Fibroblast of mammary gland (primary cell): ENCODE data around the gene BRAP.
"Not testable (repeated sequence)": the region's sequence is repeated elsewhere in the genome, so short reads cannot be mapped to it uniquely, and the experiment has no call there.

ENCODE experiments used
- DNase-seq: peaks from one replicate; pipeline ENCODE4 v3.0.0-alpha.2; 2010; ENCODE audit warnings: low read depth
- H3K4me3 ChIP-seq: 2 replicates; pipeline ENCODE4 v1.5.1; 2011; ENCODE audit warnings: low read depth, mild to moderate bottlenecking, low read length, moderate library complexity; ENCODE audit not compliant: control insufficient read depth
- TF ChIP-seq, protein P1 (sequence below): conservative IDR thresholded peaks from 2 replicates; pipeline ENCODE4 v1.5.1; 2011; ENCODE audit warnings: low read depth, low read length, inconsistent platforms; ENCODE audit not compliant: control insufficient read depth, insufficient read depth

The BRAP gene

DNA sequence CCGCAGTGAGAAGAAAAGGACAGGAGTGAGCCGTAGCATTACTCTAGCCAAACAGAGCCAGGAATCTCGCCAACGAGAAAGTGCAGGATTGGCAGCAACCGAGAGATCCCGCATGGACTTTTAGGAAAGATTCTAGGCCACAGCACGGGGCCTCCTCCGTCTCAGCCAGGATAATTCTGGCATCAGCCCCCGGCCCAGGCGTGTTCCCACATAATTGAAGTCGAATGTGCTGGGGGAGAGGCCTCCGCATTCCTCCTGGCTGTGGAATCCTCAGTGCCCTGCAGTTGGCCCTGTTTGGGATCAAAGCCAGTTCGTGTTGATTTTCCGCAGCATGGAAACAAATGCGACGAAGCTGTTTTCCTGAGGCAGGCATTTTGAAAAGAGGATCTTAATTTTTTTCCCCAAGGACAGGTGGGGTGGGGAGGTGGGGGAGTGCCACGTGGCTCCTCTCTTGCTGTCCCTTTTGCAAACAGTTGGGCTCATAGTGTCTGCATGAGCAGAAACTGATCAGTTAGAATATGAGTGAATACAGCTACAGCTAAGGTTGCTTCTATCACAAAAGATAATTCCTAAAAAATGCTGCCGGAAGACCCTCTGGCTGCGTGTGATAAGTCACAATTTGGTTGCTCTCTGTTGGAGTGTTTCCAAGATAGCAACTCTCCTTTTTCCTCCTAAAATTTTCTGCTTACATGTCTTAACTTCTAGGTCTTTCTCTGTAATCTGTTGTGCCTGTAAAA is 49.4 kb downstream of the BRAP start:
- DNase-seq, result peak; percentile 57
- no peak overlapping the region for H3K4me3 ChIP-seq
- TF ChIP-seq, protein P1, sequence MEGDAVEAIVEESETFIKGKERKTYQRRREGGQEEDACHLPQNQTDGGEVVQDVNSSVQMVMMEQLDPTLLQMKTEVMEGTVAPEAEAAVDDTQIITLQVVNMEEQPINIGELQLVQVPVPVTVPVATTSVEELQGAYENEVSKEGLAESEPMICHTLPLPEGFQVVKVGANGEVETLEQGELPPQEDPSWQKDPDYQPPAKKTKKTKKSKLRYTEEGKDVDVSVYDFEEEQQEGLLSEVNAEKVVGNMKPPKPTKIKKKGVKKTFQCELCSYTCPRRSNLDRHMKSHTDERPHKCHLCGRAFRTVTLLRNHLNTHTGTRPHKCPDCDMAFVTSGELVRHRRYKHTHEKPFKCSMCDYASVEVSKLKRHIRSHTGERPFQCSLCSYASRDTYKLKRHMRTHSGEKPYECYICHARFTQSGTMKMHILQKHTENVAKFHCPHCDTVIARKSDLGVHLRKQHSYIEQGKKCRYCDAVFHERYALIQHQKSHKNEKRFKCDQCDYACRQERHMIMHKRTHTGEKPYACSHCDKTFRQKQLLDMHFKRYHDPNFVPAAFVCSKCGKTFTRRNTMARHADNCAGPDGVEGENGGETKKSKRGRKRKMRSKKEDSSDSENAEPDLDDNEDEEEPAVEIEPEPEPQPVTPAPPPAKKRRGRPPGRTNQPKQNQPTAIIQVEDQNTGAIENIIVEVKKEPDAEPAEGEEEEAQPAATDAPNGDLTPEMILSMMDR, result no peak

DNA sequence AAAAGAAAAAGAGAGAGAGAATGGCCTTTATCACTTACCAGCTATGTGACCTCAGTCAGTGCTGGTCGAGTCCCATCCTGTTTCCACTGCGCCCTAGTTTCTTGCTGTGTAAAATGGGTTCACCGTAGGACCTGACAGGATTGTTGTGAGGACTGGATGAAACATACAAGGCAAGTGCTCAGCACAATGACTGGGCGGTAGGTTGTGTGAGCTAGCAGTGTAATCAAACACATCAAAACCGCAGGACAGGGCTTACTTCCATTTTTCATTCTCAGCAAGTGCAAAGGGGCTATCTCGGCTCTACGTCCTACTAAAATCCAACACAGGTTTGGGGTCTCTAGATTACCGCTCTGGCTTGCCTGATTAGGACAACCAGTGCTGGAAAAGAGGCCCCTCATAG is 50.2 kb downstream of the BRAP start:
- TF ChIP-seq, protein P1, result no peak
- H3K4me3 ChIP-seq, result no peak overlapping the region
- peak; percentile 13 for DNase-seq

DNA sequence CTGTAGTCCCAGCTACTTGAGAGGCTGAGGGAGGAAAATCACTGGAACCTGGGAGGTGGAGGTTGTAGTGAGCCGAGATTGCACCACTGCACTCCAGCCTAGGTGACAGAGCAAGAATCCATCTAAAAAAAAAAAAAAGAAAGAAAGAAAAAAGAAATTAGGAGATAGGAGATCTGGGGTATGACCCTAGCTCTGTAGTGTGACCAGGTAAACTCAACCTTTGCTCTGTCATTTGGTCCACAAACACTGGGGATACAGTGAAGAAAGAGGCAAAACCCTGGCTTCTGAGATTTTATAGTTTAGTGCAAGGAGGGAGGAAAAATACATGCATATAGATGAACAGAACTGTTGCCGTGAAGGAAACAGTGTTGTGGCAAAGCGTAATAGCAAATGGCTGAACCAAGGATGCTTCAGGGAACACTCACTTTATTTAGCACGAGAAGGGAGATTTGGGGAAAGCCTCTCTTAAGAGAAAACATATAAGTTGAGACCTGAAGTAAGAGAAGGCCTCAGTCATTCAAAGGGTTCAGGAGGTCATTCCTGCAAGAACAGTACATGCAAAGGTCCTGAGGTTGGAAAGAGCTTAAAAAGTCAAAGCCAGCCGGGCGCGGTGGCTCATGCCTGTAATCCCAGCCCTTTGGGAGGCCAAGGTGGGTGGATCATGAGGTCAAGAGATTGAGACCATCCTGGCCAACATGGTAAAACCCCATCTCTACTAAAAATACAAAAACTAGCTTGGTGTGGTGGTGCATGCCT is 57.1 kb downstream of the BRAP start:
- TF ChIP-seq, protein P1, result no peak
- no peak overlapping the region for H3K4me3 ChIP-seq
- DNase-seq, result no peak

DNA sequence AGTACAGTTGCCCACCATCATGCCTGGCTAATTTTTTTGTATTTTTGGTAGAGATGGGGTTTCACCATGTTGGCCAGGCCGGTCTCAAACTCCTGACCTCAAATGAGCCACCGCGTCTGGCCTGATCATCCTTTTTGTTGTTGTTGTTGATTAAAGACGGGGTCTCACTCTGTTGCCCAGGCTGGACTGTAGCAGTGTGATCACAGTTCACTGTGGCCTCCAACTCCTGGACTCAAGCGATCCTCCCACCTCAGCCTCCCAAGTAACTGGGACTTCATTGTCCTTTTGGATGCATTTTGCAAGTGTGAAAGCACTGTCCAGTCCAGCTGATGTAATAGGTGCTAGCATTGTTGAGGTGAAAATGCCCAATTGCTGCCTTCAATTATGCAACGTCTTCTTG is 59.5 kb downstream of the BRAP start:
- no peak overlapping the region for H3K4me3 ChIP-seq
- no peak for DNase-seq
- TF ChIP-seq, protein P1, result no peak

DNA sequence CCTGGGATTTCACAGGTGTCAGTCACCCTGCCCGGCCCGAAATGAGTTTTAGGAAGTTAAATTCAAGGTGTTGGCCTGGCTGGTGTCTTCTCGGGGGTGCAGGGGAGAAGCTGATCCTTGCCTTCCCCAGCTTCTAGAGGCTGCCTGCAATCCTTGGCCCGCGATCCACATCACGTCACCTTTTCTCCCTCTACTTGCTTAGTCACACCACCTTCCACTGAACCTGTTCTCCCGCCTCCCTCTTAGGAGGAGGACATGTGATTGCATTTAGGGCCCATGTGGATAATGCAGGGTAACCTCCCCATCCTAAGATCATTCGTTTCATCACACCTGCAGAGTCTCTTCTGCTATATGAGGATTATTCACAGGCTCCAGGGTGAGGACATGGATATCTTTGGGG is 61.2 kb downstream of the BRAP start:
- no peak for DNase-seq
- TF ChIP-seq, protein P1, result no peak
- no peak overlapping the region for H3K4me3 ChIP-seq

DNA sequence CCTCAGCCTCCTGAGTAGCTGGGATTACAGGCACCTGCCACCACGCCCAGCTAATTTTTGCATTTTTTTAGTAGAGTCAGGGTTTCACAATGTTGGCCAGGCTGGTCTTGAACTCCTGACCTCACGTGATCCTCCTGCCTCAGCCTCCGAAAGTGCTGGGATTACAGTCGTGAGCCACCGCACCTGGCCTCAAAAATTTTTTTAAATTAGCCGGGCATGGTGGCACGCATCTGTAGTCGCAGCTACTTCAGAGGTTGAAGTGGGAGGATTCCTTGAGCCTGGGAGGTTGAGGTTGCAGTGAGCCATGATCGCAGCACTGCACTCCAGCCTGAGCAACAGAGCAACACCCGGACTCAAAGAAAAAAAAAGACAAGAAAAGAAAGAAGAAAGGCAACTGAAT is 67.9 kb downstream of the BRAP start:
- H3K4me3 ChIP-seq, DNase-seq: not testable (repeated sequence)

DNA sequence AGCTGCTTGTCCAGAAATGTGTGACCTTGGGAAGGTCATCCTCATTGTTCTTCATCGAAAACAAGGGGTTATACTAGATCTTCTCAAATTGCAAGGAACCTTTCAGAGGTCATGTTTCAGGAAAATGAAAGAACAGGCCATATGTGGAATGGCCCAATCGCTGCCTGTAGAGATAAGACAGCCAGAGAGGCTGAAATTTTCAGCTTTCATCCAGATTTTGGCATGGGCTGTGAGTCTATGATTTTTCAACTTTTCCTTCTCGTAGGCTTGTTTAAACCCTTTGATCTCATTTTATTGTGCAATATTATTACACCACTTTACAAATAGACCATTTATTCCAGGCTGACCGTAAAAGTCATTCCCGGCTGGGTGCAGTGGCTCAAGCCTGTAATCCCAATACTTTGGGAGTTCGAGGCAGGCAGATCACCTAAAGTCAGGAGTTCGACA is 69.6 kb downstream of the BRAP start:
- TF ChIP-seq, protein P1, result no peak
- no peak overlapping the region for H3K4me3 ChIP-seq
- DNase-seq, result peak; percentile 57
